ENCODE data around the gene MAN2A2. TPM values are rescaled to one million over a fixed set of nuclear protein-coding genes. Genes with fewer than 3 reads are reported as not detected.

Gene MAN2A2
- total RNA-seq, 2 experiments from 2014 or later = 11.6 to 12.2 TPM

DNA sequence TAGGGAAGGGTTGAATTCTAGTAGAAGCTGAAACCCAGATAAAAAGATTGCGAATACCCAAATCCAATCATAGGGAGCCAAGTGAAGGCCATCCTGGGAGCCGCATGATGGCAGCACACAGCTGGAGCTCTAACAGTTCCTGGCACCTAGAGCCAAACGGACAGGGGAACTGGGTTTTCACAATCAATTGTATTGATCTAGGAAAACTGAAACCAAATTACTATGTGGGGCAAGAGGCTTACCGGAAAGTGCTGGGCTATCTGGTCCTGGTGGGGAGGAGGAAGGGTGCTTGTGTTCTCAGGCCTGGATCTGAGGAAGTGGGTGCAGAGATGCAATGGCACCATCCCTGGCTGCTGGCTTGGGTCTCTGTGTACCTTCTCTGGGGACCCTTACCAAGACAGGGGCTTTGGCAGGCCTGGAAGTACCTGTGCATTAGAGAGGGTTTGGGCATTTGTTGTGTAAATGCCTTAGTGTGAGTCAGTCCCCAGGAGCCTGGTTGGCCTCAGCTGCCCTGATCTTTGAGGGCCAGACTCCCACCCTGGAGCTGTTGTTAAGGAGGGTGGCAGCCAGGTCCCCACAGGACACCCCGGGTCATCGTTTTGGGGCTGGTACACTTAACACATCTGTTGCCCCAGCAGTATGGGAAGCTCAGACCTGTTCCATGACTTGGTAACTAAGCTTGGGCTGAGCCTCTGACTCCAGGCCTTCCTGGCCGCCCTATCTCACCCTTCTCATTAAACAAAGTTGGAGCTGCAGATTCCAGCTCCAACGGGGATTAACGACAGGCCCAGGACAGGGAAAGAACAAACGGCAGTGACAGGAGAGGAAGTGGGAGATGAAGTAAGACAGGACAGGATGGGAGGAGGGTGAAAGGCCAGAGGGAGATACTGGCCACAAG is 43.6 kb upstream of the MAN2A2 start:
- H4K20me1 ChIP-seq (ENCODE audit: insufficient read depth, low read length) = no peaks in the 10 kb centered on the region
- no peak overlapping the region for H2AFZ ChIP-seq (ENCODE audit: low read length)
- no TSS peak for BruUV-seq (replicated peaks)
- TF ChIP-seq EZH2phosphoT487 (IDR thresholded peaks at IDR 0.05; ENCODE audit: borderline replicate concordance, low read depth, low read length) = no peak
- TF ChIP-seq, protein P1, sequence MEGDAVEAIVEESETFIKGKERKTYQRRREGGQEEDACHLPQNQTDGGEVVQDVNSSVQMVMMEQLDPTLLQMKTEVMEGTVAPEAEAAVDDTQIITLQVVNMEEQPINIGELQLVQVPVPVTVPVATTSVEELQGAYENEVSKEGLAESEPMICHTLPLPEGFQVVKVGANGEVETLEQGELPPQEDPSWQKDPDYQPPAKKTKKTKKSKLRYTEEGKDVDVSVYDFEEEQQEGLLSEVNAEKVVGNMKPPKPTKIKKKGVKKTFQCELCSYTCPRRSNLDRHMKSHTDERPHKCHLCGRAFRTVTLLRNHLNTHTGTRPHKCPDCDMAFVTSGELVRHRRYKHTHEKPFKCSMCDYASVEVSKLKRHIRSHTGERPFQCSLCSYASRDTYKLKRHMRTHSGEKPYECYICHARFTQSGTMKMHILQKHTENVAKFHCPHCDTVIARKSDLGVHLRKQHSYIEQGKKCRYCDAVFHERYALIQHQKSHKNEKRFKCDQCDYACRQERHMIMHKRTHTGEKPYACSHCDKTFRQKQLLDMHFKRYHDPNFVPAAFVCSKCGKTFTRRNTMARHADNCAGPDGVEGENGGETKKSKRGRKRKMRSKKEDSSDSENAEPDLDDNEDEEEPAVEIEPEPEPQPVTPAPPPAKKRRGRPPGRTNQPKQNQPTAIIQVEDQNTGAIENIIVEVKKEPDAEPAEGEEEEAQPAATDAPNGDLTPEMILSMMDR (conservative IDR thresholded peaks at IDR 0.05; ENCODE audit: low read length) = no peak
- H3K27ac ChIP-seq (ENCODE audit: low read depth, low read length, poor library complexity, severe bottlenecking) = no peak overlapping the region
- no peaks in the 10 kb centered on the region for H3K9me3 ChIP-seq (ENCODE audit: low read length)
- DNase-seq (ENCODE audit: low spot score) = no peak
- POLR2A ChIA-PET = interaction anchor here (1.1 to 1.4 kb wide), 2 partner anchors 9 to 20 kb away, joined by 5 read pairs; no protein-coding TSS in a partner anchor
- no peak overlapping the region for H3K4me2 ChIP-seq (ENCODE audit: low read length)
- H3K36me3 ChIP-seq (ENCODE audit: insufficient read depth, low read length) = no peaks in the 10 kb centered on the region
- no peaks in the 10 kb centered on the region for H3K79me2 ChIP-seq (ENCODE audit: insufficient read depth, low read depth, low read length)
- intact Hi-C loops (cut with micrococcal nuclease; ENCODE audit: unreplicated experiment) = no loop called here
- no peak overlapping the region for H3K4me3 ChIP-seq (ENCODE audit: low read depth, low read length, poor library complexity, severe bottlenecking)
- H3K9me2 ChIP-seq (ENCODE audit: insufficient read depth, low read length) = no peaks in the 10 kb centered on the region
- CTCF ChIA-PET (ENCODE audit: unreplicated experiment) = interaction anchor here (0.7 kb wide), 1 partner anchor 19 kb away, joined by 18 read pairs; no protein-coding TSS in a partner anchor
- H3K4me1 ChIP-seq (ENCODE audit: insufficient read depth, low read length, poor library complexity, severe bottlenecking) = peaks cover 30% of the 10 kb centered on the region

DNA sequence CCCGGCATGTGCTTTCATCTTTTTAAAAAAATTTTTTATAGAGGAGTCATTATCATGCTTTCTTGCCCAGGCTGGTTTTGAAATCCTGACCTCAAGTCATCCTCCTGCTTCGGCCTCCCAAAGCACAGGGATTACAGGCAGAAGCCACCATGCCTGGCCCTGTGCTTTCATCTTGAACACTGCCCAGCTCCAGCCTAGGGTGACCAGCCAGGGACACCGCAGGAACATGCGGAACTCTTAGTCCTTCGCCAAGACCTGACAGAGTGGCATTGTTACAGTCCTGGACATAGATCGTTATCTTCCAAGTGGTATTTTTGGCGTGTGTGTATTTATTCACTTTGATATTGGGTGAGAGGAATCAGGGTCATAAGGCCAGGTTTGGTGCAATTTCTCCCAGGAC is 42.7 kb upstream of the MAN2A2 start:
- Histone ChIP-seq H3K4me3 (ENCODE audit: low read depth, low read length, poor library complexity, severe bottlenecking) (no peak overlapping the region), H3K79me2 (ENCODE audit: insufficient read depth, low read depth, low read length) (no peaks in the 10 kb centered on the region), H4K20me1 (ENCODE audit: insufficient read depth, low read length) (no peaks in the 10 kb centered on the region), H2AFZ (ENCODE audit: low read length) (no peak overlapping the region), H3K9me2 (ENCODE audit: insufficient read depth, low read length) (no peaks in the 10 kb centered on the region), H3K4me2 (ENCODE audit: low read length) (no peak overlapping the region), H3K36me3 (ENCODE audit: insufficient read depth, low read length) (no peaks in the 10 kb centered on the region), H3K4me1 (ENCODE audit: insufficient read depth, low read length, poor library complexity, severe bottlenecking) (peaks cover 21% of the 10 kb centered on the region), H3K27ac (ENCODE audit: low read depth, low read length, poor library complexity, severe bottlenecking) (no peak overlapping the region), H3K9me3 (ENCODE audit: low read length) (no peaks in the 10 kb centered on the region)
- BruUV-seq (replicated peaks) = no TSS peak
- TF ChIP-seq, protein P1 (conservative IDR thresholded peaks at IDR 0.05; ENCODE audit: low read length) = no peak
- TF ChIP-seq EZH2phosphoT487 (IDR thresholded peaks at IDR 0.05; ENCODE audit: borderline replicate concordance, low read depth, low read length) = no peak
- intact Hi-C loops (cut with micrococcal nuclease; ENCODE audit: unreplicated experiment) = no loop called here
- ChIA-PET CTCF (ENCODE audit: unreplicated experiment) (no interaction called here), POLR2A (no interaction called here)
- DNase-seq (ENCODE audit: low spot score) = no peak

Measured in OCI-LY7 (cell line).